WTC11 (cell line): ENCODE data around the gene TMEM97. TPM values are rescaled to one million over a fixed set of nuclear protein-coding genes. Genes with fewer than 3 reads are reported as not detected.
A peak's percentile ranks its signal among the peaks of the same experiment; 100 is the strongest.

Experiments used
- ATAC-seq: fragments of 200-7000 bp; cut with Tn5 transposase; 2 replicates; pipeline ENCODE4 v1.10.0; 2021; ENCODE audit warnings: mild to moderate bottlenecking, moderate library complexity
- CTCF ChIA-PET: fragments of 300-600 bp; sonication (Branson Sonifier 250); formaldehyde crosslinking; loops from one replicate; lab custom pipeline; 2021; ENCODE audit warnings: antibody characterized with exemption; lab: Charles Lee
- POLR2A ChIA-PET: fragments of 350-600 bp; sonication (Branson Sonifier 250); formaldehyde crosslinking; loops from one replicate; lab custom pipeline; 2021; ENCODE audit warnings: antibody characterized with exemption; lab: Charles Lee
- DNase-seq: peaks from one replicate; pipeline ENCODE4 v3.0.0; 2021; ENCODE audit warnings: low spot score
- H3K27ac Mint-ChIP-seq: 2 replicates; pipeline ENCODE4 v1.8.0; 2021; ENCODE audit warnings: mixed read lengths
- H3K27me3 Mint-ChIP-seq: 2 replicates; pipeline ENCODE4 v1.8.0; 2021; ENCODE audit warnings: low read depth, mild to moderate bottlenecking, moderate library complexity, mixed read lengths
- H3K36me3 Mint-ChIP-seq: 2 replicates; pipeline ENCODE4 v1.8.0; 2021; ENCODE audit warnings: mixed read lengths
- H3K4me1 Mint-ChIP-seq: 2 replicates; pipeline ENCODE4 v1.8.0; 2022; ENCODE audit warnings: mixed read lengths
- H3K4me3 Mint-ChIP-seq: 2 replicates; pipeline ENCODE4 v1.8.0; 2021; ENCODE audit warnings: mild to moderate bottlenecking, moderate library complexity, mixed read lengths
- H3K9me3 Mint-ChIP-seq: 2 replicates; pipeline ENCODE4 v1.8.0; 2021; ENCODE audit warnings: mixed read lengths
- AFF4 ChIP-seq: sonication (generic); formaldehyde crosslinking; IDR thresholded peaks from 2 replicates; pipeline ENCODE4 v1.8.1; 2023; ENCODE audit warnings: mild to moderate bottlenecking, missing genetic modification reagents, borderline replicate concordance
- AR ChIP-seq: fragments of 250-450 bp; sonication (Bioruptor Pico); IDR thresholded peaks from 2 replicates; pipeline ENCODE4 v1.9.0; 2021; ENCODE audit warnings: mild to moderate bottlenecking
- CREB1 ChIP-seq: sonication (generic); formaldehyde crosslinking; IDR thresholded peaks from 2 replicates; pipeline ENCODE4 v1.8.0; 2023; ENCODE audit warnings: mild to moderate bottlenecking, missing genetic modification reagents
- E2F4 ChIP-seq: sonication (generic); formaldehyde crosslinking; IDR thresholded peaks from 2 replicates; pipeline ENCODE4 v1.8.1; 2022; ENCODE audit warnings: low read depth, mild to moderate bottlenecking, moderate library complexity, missing genetic modification reagents, borderline replicate concordance
- EMX1 ChIP-seq: fragments of 250-450 bp; sonication (Bioruptor Pico); IDR thresholded peaks from 2 replicates; pipeline ENCODE4 v1.8.0; 2021; ENCODE audit warnings: mild to moderate bottlenecking
- FOXJ3 ChIP-seq: sonication (generic); formaldehyde crosslinking; IDR thresholded peaks from 2 replicates; pipeline ENCODE4 v1.9.0; 2021; ENCODE audit warnings: missing genetic modification reagents, mild to moderate bottlenecking, borderline replicate concordance
- FOXP1 ChIP-seq: sonication (generic); formaldehyde crosslinking; IDR thresholded peaks from 2 replicates; pipeline ENCODE4 v1.8.0; 2022; ENCODE audit warnings: missing genetic modification reagents, mild to moderate bottlenecking, moderate library complexity, borderline replicate concordance
- GTF2I ChIP-seq: fragments of 250-450 bp; sonication (Bioruptor Pico); conservative IDR thresholded peaks from 2 replicates; pipeline ENCODE4 v1.4.0; 2021; ENCODE audit warnings: mild to moderate bottlenecking
- HMGA2 ChIP-seq: fragments of 250-450 bp; sonication (Bioruptor Pico); IDR thresholded peaks from 2 replicates; pipeline ENCODE4 v1.4.0; 2021; ENCODE audit warnings: mild to moderate bottlenecking, moderate library complexity
- IRF2 ChIP-seq: sonication (generic); formaldehyde crosslinking; IDR thresholded peaks from 2 replicates; pipeline ENCODE4 v1.8.0; 2022; ENCODE audit warnings: low read depth, missing genetic modification reagents, borderline replicate concordance
- MAX ChIP-seq: sonication (generic); formaldehyde crosslinking; IDR thresholded peaks from 2 replicates; pipeline ENCODE4 v1.8.0; 2022; ENCODE audit warnings: mild to moderate bottlenecking, missing genetic modification reagents
- MLX ChIP-seq: sonication (generic); formaldehyde crosslinking; IDR thresholded peaks from 2 replicates; pipeline ENCODE4 v1.8.1; 2023; ENCODE audit warnings: mild to moderate bottlenecking, missing genetic modification reagents, moderate library complexity
- NFATC4 ChIP-seq: fragments of 250-450 bp; sonication (Bioruptor Pico); IDR thresholded peaks from 2 replicates; pipeline ENCODE4 v1.9.0; 2021; ENCODE audit warnings: mild to moderate bottlenecking
- NR2C2 ChIP-seq: sonication (generic); formaldehyde crosslinking; IDR thresholded peaks from 2 replicates; pipeline ENCODE4 v1.8.0; 2022; ENCODE audit warnings: mild to moderate bottlenecking, missing genetic modification reagents
- NR3C1 ChIP-seq: sonication (generic); formaldehyde crosslinking; conservative IDR thresholded peaks from 2 replicates; pipeline ENCODE4 v1.8.1; 2023; ENCODE audit warnings: low read depth, mild to moderate bottlenecking, missing genetic modification reagents
- RELA ChIP-seq: sonication (generic); formaldehyde crosslinking; IDR thresholded peaks from 2 replicates; pipeline ENCODE4 v1.8.1; 2022; ENCODE audit warnings: missing genetic modification reagents, mild to moderate bottlenecking, borderline replicate concordance
- SMAD3 ChIP-seq: sonication (generic); formaldehyde crosslinking; IDR thresholded peaks from 2 replicates; pipeline ENCODE4 v1.8.0; 2022; ENCODE audit warnings: missing genetic modification reagents, mild to moderate bottlenecking, borderline replicate concordance
- SMAD4 ChIP-seq: sonication (generic); formaldehyde crosslinking; IDR thresholded peaks from 2 replicates; pipeline ENCODE4 v1.8.0; 2022; ENCODE audit warnings: mild to moderate bottlenecking, missing genetic modification reagents
- SP1 ChIP-seq: sonication (generic); formaldehyde crosslinking; conservative IDR thresholded peaks from 2 replicates; pipeline ENCODE4 v1.8.1; 2022; ENCODE audit warnings: missing genetic modification reagents
- TP53 ChIP-seq: sonication (generic); formaldehyde crosslinking; IDR thresholded peaks from 2 replicates; pipeline ENCODE4 v1.8.1; 2023; ENCODE audit warnings: mild to moderate bottlenecking, missing genetic modification reagents
- ZMAT4 ChIP-seq: fragments of 250-450 bp; sonication (Bioruptor Pico); IDR thresholded peaks from 2 replicates; pipeline ENCODE4 v1.9.0; 2021; ENCODE audit warnings: mild to moderate bottlenecking
- ZNF671 ChIP-seq: fragments of 250-450 bp; sonication (Bioruptor Pico); IDR thresholded peaks from 2 replicates; pipeline ENCODE4 v1.8.0; 2021; ENCODE audit warnings: mild to moderate bottlenecking
- total RNA-seq: library from RNA; stranded (reverse); gene quantifications from 3 replicates; pipeline ENCODE4 v1.2.3, GENCODE V29; 2021

The TMEM97 gene
- total RNA-seq, 1 experiment from 2014 or later: 68.0 TPM

GRCh38 chr17:28346199-28346580 is 27.2 kb downstream of the TMEM97 start (continued):
- no peak for TF ChIP-seq E2F4 (CRISPR knock-in tag)
- no peak for TF ChIP-seq ZMAT4 (CRISPR knock-in tag)
- no peak for TF ChIP-seq MAX (CRISPR knock-in tag)
- no peak for TF ChIP-seq AR

- ChIA-PET POLR2A (interaction anchor here (1.9 kb wide), 1 partner anchor 11 kb away, joined by 6 read pairs; the partner anchor contains the start of gene TNFAIP1), CTCF (interaction anchor here (0.9 to 3.5 kb wide), 3 partner anchors 11 to 542 kb away, joined by 3 to 26 read pairs (median 7); partner anchors contain the start of genes IFT20 and TNFAIP1)
Measured at GRCh38 chr17:28346746-28347246, 27.8 kb downstream of the TMEM97 start.

More at GRCh38 chr17:28346746-28347246, 27.8 kb downstream of the TMEM97 start:
- ATAC-seq (peak; percentile 53), DNase-seq (no peak)
- Mint-ChIP-seq H3K36me3 (peaks cover 57% of the 10 kb centered on the region), H3K4me1 (peaks cover 6% of the 10 kb centered on the region; the same call in 1 of the 2 replicates), H3K9me3 (no peaks in the 10 kb centered on the region), H3K27me3 (no peaks in the 10 kb centered on the region), H3K27ac (no peak overlapping the region), H3K4me3 (no peak overlapping the region)
- TF ChIP-seq AFF4 (CRISPR knock-in tag) (no peak), CREB1 (CRISPR knock-in tag) (no peak), RELA (CRISPR knock-in tag) (no peak), NFATC4 (CRISPR knock-in tag) (no peak), EMX1 (CRISPR knock-in tag) (no peak), ZNF671 (no peak), FOXP1 (CRISPR knock-in tag) (no peak), NR3C1 (no peak), AR (no peak), IRF2 (CRISPR knock-in tag) (no peak), E2F4 (CRISPR knock-in tag) (no peak), GTF2I (CRISPR knock-in tag) (no peak), SMAD4 (CRISPR knock-in tag) (no peak), NR2C2 (no peak), MLX (CRISPR knock-in tag) (no peak), HMGA2 (CRISPR knock-in tag) (no peak), SMAD3 (CRISPR knock-in tag) (no peak), SP1 (CRISPR knock-in tag) (no peak), TP53 (CRISPR knock-in tag) (no peak), FOXJ3 (CRISPR knock-in tag) (no peak)
